ENCODE data around the gene CCNL1. TPM values are rescaled to one million over a fixed set of nuclear protein-coding genes. Genes with fewer than 3 reads are reported as not detected.

CCNL1 gene
- total and polyA plus RNA-seq, 2 of the 8 experiments (the other 6 are each of a cell fraction or from before 2014, with no cell fraction given): 64.5 to 68.6 TPM

DNA sequence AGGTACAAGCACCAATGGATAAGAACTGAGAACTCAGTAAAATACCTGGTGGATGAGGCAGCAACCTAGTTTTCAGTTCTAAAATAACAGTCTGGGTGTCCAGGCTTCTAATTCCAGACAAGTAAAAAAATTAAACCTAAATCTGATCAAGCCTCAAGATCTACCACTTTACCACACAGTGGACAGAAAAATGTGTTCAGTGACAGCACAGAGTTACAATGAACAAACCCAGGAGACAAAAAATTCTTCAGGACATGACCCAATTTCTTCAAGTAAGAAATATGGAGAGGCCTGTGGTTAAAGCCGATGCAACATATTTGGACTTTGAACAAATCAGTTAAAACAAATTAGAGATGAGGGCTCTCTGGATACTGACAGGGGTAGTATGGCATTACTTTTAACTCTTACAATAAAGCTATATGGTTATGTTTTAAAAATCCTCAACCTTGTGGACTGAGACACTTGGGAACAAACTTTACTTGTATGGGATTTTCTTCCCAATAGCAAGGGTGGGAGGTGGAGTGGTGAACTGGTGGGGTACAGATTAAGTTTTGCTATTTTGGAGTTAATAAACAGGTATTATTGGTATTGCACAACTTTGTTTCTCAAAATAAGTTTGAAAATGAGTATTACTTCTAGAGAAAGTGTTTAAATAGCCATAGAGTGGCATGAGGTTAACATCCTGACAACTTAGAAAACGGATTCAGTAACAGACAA, 14.2 kb downstream of the CCNL1 start:
- FAIRE-seq (no peak), DNase-seq (ENCODE audit: low read depth in 1 of 2, low spot score in 2 of 2) (no peak)
- Histone ChIP-seq H2BK20ac (ENCODE audit: low read length) (no peak overlapping the region), H3K14ac (ENCODE audit: insufficient read length) (no peak overlapping the region), H4K20me1 (replicated peaks in 1 of 2; ENCODE audit: control insufficient read depth in 1 of 2, insufficient read depth in 2 of 2, low read length in 2 of 2) (peaks cover 2 to 3% of the 10 kb centered on the region in 2 experiments), H3K18ac (ENCODE audit: extremely low read depth, low read length) (no peak overlapping the region), H3K4ac (replicated peaks; ENCODE audit: insufficient read length, low read depth, low read length) (no peak overlapping the region), H3K23ac (ENCODE audit: insufficient read length) (no peak overlapping the region), H3K23me2 (ENCODE audit: low read depth, low read length) (no peaks in the 10 kb centered on the region), H3K27me3 (replicated peaks in 1 of 4; ENCODE audit: control insufficient read depth in 3 of 4, extremely low read depth in 1 of 4, insufficient read depth in 3 of 4, low read length in 3 of 4) (no peaks in the 10 kb centered on the region), H2AFZ (ENCODE audit: low read length) (no peak overlapping the region), H3K27ac (ENCODE audit: low read depth, low read length) (no peak overlapping the region), H4K5ac (ENCODE audit: insufficient read length, low read depth, low read length) (no peak overlapping the region), H3K4me2 (ENCODE audit: insufficient read depth in 1 of 2, low read depth in 2 of 2, low read length in 2 of 2) (no peak overlapping the region), H3K79me2 (ENCODE audit: control insufficient read depth in 1 of 2, insufficient read depth in 2 of 2, low read length in 2 of 2) (no peaks in the 10 kb centered on the region), H3K4me3 (ENCODE audit: extremely low read depth in 1 of 4, insufficient read depth in 2 of 4, low read depth in 3 of 4, low read length in 4 of 4) (no peak overlapping the region), H3K79me1 (ENCODE audit: low read depth, low read length) (no peaks in the 10 kb centered on the region), H3K36me3 (ENCODE audit: control insufficient read depth in 2 of 4, insufficient read depth in 4 of 4, low read length in 3 of 4) (peaks cover 21 to 64% (median 43%) of the 10 kb centered on the region in 4 experiments), H2BK12ac (ENCODE audit: low read depth, low read length) (no peak overlapping the region), H3K9ac (replicated peaks in 1 of 4; ENCODE audit: extremely low read depth in 1 of 4, low read depth in 3 of 4, low read length in 3 of 4) (no peak overlapping the region), H3K4me1 (replicated peaks in 1 of 4; ENCODE audit: control insufficient read depth in 3 of 4, insufficient read depth in 4 of 4, low read length in 3 of 4) (no peaks in the 10 kb centered on the region), H2AK5ac (ENCODE audit: low read depth, low read length) (no peak overlapping the region), H2BK120ac (replicated peaks; ENCODE audit: low read depth, low read length) (no peak overlapping the region), H4K91ac (replicated peaks; ENCODE audit: insufficient read length, low read length) (no peak overlapping the region), H3K9me3 (ENCODE audit: insufficient read depth in 2 of 2, low read depth in 1 of 2, low read length in 1 of 2) (no peaks in the 10 kb centered on the region), H3K56ac (replicated peaks; ENCODE audit: insufficient read length, low read depth, low read length) (no peak overlapping the region), H2BK5ac (ENCODE audit: low read depth, low read length) (no peak overlapping the region), H2BK15ac (ENCODE audit: low read length) (no peak overlapping the region), H4K8ac (ENCODE audit: extremely low read depth, insufficient read depth, low read length) (no peak overlapping the region)
- POLR2A ChIA-PET (ENCODE audit: partially characterized antibody): interaction anchor here (0.6 to 7.4 kb wide), 6 partner anchors 10 to 72 kb away, joined by 3 to 50 read pairs (median 3); partner anchors contain the start of gene CCNL1
- 89% methylated on average over 2 of the region's 2 CpGs; no CpG with 5 or more reads in 1 of the 2 experiments for WGBS, 2 experiments (ENCODE audit: extremely low coverage in 1 of 2, insufficient coverage in 1 of 2, insufficient read length in 1 of 2, insufficient replicate concordance in 2 of 2, low coverage in 1 of 2, low lambda C conversion rate in 2 of 2, missing lambda C conversion rate in 1 of 2)
- CTCF ChIA-PET (ENCODE audit: partially characterized antibody): interaction anchor here (2.4 to 36.5 kb wide), 2 partner anchors 8 to 43 kb away, joined by 17 to 1014 read pairs; no protein-coding TSS in a partner anchor
- TF ChIP-seq KDM1A (IDR thresholded peaks at IDR 0.05; ENCODE audit: borderline replicate concordance, low read length) (no peak), BCL11A (IDR thresholded peaks at IDR 0.05; ENCODE audit: low read depth in 2 of 2, low read length in 2 of 2) (no peak), CREB1 (IDR thresholded peaks at IDR 0.05) (no peak)
